Transverse colon (tissue), 4 donors: ENCODE measurements around the gene ARMC6.

Experiments used
- CTCF ChIP-seq, 5 experiments: fragments of 200-600 bp in 3 of 5; fragments of 450-650 bp in 2 of 5; sonication (generic) in 3 of 5; IDR thresholded peaks; 1 replicate in 2 of 5; 2 replicates in 3 of 5; pipeline ENCODE4 v1.5.1; 2016 to 2017; ENCODE audit warnings: antibody characterized with exemption in 5 of 5, inconsistent platforms in 3 of 5, mild to moderate bottlenecking in 2 of 5, moderate library complexity in 1 of 5
- POLR2A ChIP-seq: fragments of 450-650 bp; IDR thresholded peaks from one replicate; pipeline ENCODE4 v1.6.1; 2016; ENCODE audit warnings: antibody characterized with exemption, mild to moderate bottlenecking, moderate library complexity
- POLR2AphosphoS5 ChIP-seq, 3 donors: sonication (generic); formaldehyde crosslinking; IDR thresholded peaks; one replicate each; pipeline ENCODE4 v1.6.1; 2016; ENCODE audit warnings: antibody characterized with exemption in 3 of 3

- TF ChIP-seq CTCF (IDR thresholded peaks at IDR 0.05) (no peak), POLR2AphosphoS5 (IDR thresholded peaks at IDR 0.05) (no peak), POLR2A (no peak)
Observed at GRCh38 chr19:19075126-19075525, 41.7 kb downstream of the ARMC6 start.
